GM18861 (cell line): ENCODE data around the gene NAPB.

Source experiments
- ATAC-seq: cut with Tn5 transposase; IDR thresholded peaks from one replicate; pipeline ENCODE4 v1.9.1; 2021; ENCODE audit not compliant: unreplicated experiment

NAPB gene

GRCh38 chr20:23438661-23439060, 17.4 kb upstream of the NAPB start:
- ATAC-seq = no peak

- no peak for ATAC-seq
These were observed 16.0 kb upstream of the NAPB start for GRCh38 chr20:23437126-23437899.

GRCh38 chr20:23436681-23437080, 15.4 kb upstream of the NAPB start:
- ATAC-seq = no peak

GRCh38 chr20:23435626-23436539, 14.6 kb upstream of the NAPB start:
- ATAC-seq = no peak

- no peak for ATAC-seq
These were observed 13.4 kb upstream of the NAPB start for GRCh38 chr20:23434521-23435313.

GRCh38 chr20:23433628-23434027, 12.3 kb upstream of the NAPB start:
- ATAC-seq = no peak

- no peak for ATAC-seq
These were observed 3.8 kb upstream of the NAPB start for GRCh38 chr20:23425129-23425528.

GRCh38 chr20:23419995-23420901, 1.0 kb downstream of the NAPB start:
- no peak for ATAC-seq

GRCh38 chr20:23419657-23419994, 1.7 kb downstream of the NAPB start:
- ATAC-seq = no peak

GRCh38 chr20:23417861-23418260, 3.4 kb downstream of the NAPB start:
- no peak for ATAC-seq

GRCh38 chr20:23415959-23416583, 5.2 kb downstream of the NAPB start:
- ATAC-seq = no peak

GRCh38 chr20:23415555-23415954, 5.7 kb downstream of the NAPB start:
- ATAC-seq = no peak

GRCh38 chr20:23414526-23415188, 6.6 kb downstream of the NAPB start:
- ATAC-seq = no peak

- ATAC-seq = no peak
These were observed 7.3 kb downstream of the NAPB start for GRCh38 chr20:23413862-23414422.

GRCh38 chr20:23412026-23412425, 9.3 kb downstream of the NAPB start:
- ATAC-seq = no peak

- ATAC-seq = no peak
These were observed 10.2 kb downstream of the NAPB start for GRCh38 chr20:23410916-23411695.

- ATAC-seq = no peak
These were observed 11.5 kb downstream of the NAPB start for GRCh38 chr20:23409800-23410199.

GRCh38 chr20:23408957-23409356, 12.3 kb downstream of the NAPB start:
- ATAC-seq = no peak
